Keratinocyte (primary cell): ENCODE results near the gene SDHAF3. TPM values are rescaled to one million over a fixed set of nuclear protein-coding genes. Genes with fewer than 3 reads are reported as not detected.

Experiments
- DNase-seq: peaks from one replicate; pipeline ENCODE4 v3.0.0-alpha.2; 2011; ENCODE audit warnings: low read depth, missing footprints, low spot score
- FAIRE-seq: peaks from 2 replicates; lab custom pipeline; 2011; peaks lifted over from hg19 to GRCh38; lab: Jason Lieb, UNC
- H2AFZ ChIP-seq: 2 replicates; pipeline ENCODE4 v1.6.0; 2012; ENCODE audit warnings: low read length, control low read depth, inconsistent platforms; ENCODE audit not compliant: control insufficient read depth
- H3K27ac ChIP-seq: 2 replicates; pipeline ENCODE4 v1.5.1; 2011; ENCODE audit warnings: low read length; ENCODE audit not compliant: control insufficient read depth, insufficient read depth
- H3K27me3 ChIP-seq: 3 replicates; pipeline ENCODE4 v1.6.0; 2011; ENCODE audit warnings: low read length; ENCODE audit not compliant: control insufficient read depth, insufficient read depth; ENCODE audit errors: extremely low read depth
- H3K36me3 ChIP-seq, 2 experiments: 2 replicates in 1 of 2; 3 replicates in 1 of 2; pipeline ENCODE4 v1.5.1; 2011; ENCODE audit warnings: low read length in 2 of 2, mild to moderate bottlenecking in 1 of 2; ENCODE audit not compliant: control insufficient read depth in 2 of 2, insufficient read depth in 2 of 2; ENCODE audit errors: extremely low read depth in 1 of 2
- H3K4me1 ChIP-seq: 3 replicates; pipeline ENCODE4 v1.5.1; 2011; ENCODE audit warnings: low read length; ENCODE audit not compliant: control insufficient read depth, insufficient read depth; ENCODE audit errors: extremely low read depth
- H3K4me2 ChIP-seq: 3 replicates; pipeline ENCODE4 v1.6.0; 2011; ENCODE audit warnings: low read depth, low read length; ENCODE audit not compliant: control insufficient read depth, insufficient read depth; ENCODE audit errors: extremely low read depth
- H3K4me3 ChIP-seq, 3 experiments: fragments of 200-600 bp in 1 of 3; sonication (generic) in 1 of 3; 2 replicates in 2 of 3; 3 replicates in 1 of 3; pipeline ENCODE4 v1.5.1; 2011 to 2016; ENCODE audit warnings: low read length in 3 of 3, mild to moderate bottlenecking in 3 of 3, control low read depth in 2 of 3, inconsistent platforms in 1 of 3, low read depth in 1 of 3, mixed read lengths in 1 of 3, mixed run types in 1 of 3, moderate library complexity in 1 of 3; ENCODE audit not compliant: control insufficient read depth in 2 of 3, insufficient read depth in 2 of 3; ENCODE audit errors: extremely low read depth in 1 of 3
- H3K79me2 ChIP-seq: 2 replicates; pipeline ENCODE4 v1.6.0; 2012; ENCODE audit warnings: low read length; ENCODE audit not compliant: control insufficient read depth, insufficient read depth
- H3K9ac ChIP-seq: 3 replicates; pipeline ENCODE4 v1.6.0; 2011; ENCODE audit warnings: low read length; ENCODE audit not compliant: control insufficient read depth, insufficient read depth; ENCODE audit errors: extremely low read depth
- H3K9me1 ChIP-seq: 3 replicates; pipeline ENCODE4 v1.6.0; 2011; ENCODE audit warnings: low read length; ENCODE audit not compliant: control insufficient read depth, insufficient read depth; ENCODE audit errors: extremely low read depth
- H3K9me3 ChIP-seq: 2 replicates; pipeline ENCODE4 v1.5.1; 2012; ENCODE audit warnings: low read depth, low read length; ENCODE audit not compliant: control insufficient read depth
- H4K20me1 ChIP-seq: 3 replicates; pipeline ENCODE4 v1.6.0; 2011; ENCODE audit warnings: low read length; ENCODE audit not compliant: control insufficient read depth, insufficient read depth; ENCODE audit errors: extremely low read depth
- CTCF ChIP-seq, 3 experiments: IDR thresholded peaks in 1 of 3; conservative IDR thresholded peaks in 1 of 3; optimal IDR thresholded peaks in 1 of 3; 2 replicates in 2 of 3; 3 replicates in 1 of 3; pipeline versions ENCODE3 to v1.5.1; 2011; ENCODE audit warnings: low read length in 3 of 3, mild to moderate bottlenecking in 3 of 3, moderate library complexity in 2 of 3, control low read depth in 1 of 3, inconsistent platforms in 1 of 3; ENCODE audit not compliant: insufficient read depth in 2 of 3; ENCODE audit errors: extremely low read depth in 1 of 3
- EZH2 ChIP-seq: IDR thresholded peaks from one replicate; pipeline ENCODE4 v1.6.1; 2012; ENCODE audit warnings: inconsistent platforms, mild to moderate bottlenecking, low read length, moderate library complexity
- dilution Hi-C: fragments of 300-500 bp; cut with MboI; formaldehyde crosslinking; loops from one replicate; pipeline ENCODE4 v1.7.0; 2020; ENCODE audit warnings: low sequenced_read_pairs; ENCODE audit not compliant: extremely low pct_ligation_motif_present
- polyA plus RNA-seq, 5 experiments: library from polyadenylated mRNA; depleted of rRNA in 3 of 5; stranded (reverse) in 3 of 5; stranded (forward) in 1 of 5; unstranded in 1 of 5; fragments of >200 nt; gene quantifications; 1 replicate in 1 of 5; 2 replicates in 3 of 5; 3 replicates in 1 of 5; pipeline versions ENCODE4 v1.2.1 to v1.2.3, GENCODE V29; 2011 to 2012; ENCODE audit warnings: missing spikeins in 2 of 5, low read depth in 1 of 5, low replicate concordance in 1 of 5

SDHAF3 gene
- polyA plus RNA-seq, 1 donor (not counting 4 experiments of a cell fraction or from before 2014, with no cell fraction given) = 32.8 TPM

GRCh38 chr7:97198596-97198995 lies 81.1 kb downstream of the SDHAF3 start:
- no peak overlapping the region for H3K4me2 ChIP-seq
- TF ChIP-seq CTCF (optimal IDR thresholded peaks at IDR 0.05 in 1 of 3, IDR thresholded peaks at IDR 0.05 in 1 of 3, conservative IDR thresholded peaks at IDR 0.05 in 1 of 3; ENCODE audit: extremely low read depth in 1 of 3, insufficient read depth in 2 of 3, low read length in 3 of 3) (no peak), EZH2 (no peak)
- no peak overlapping the region for H3K27ac ChIP-seq
- H2AFZ ChIP-seq = no peak overlapping the region
- H3K4me3 ChIP-seq = no peak overlapping the region
- H3K9me1 ChIP-seq = no peaks in the 10 kb centered on the region
- H3K27me3 ChIP-seq = no peaks in the 10 kb centered on the region
- FAIRE-seq (no peak), DNase-seq (no peak)
- no peaks in the 10 kb centered on the region for H3K36me3 ChIP-seq
- dilution Hi-C loops = no loop called here
- H3K79me2 ChIP-seq = no peaks in the 10 kb centered on the region
- no peak overlapping the region for H3K9ac ChIP-seq
- no peaks in the 10 kb centered on the region for H3K9me3 ChIP-seq
- H3K4me1 ChIP-seq = no peaks in the 10 kb centered on the region
- no peaks in the 10 kb centered on the region for H4K20me1 ChIP-seq

- FAIRE-seq (no peak), DNase-seq (no peak)
- Histone ChIP-seq H3K4me1 (no peaks in the 10 kb centered on the region), H3K27me3 (no peaks in the 10 kb centered on the region), H4K20me1 (no peaks in the 10 kb centered on the region), H3K4me2 (no peak overlapping the region), H3K27ac (no peak overlapping the region), H3K36me3 (no peaks in the 10 kb centered on the region), H3K4me3 (no peak overlapping the region), H2AFZ (no peak overlapping the region), H3K9me1 (no peaks in the 10 kb centered on the region), H3K9me3 (no peaks in the 10 kb centered on the region), H3K9ac (no peak overlapping the region), H3K79me2 (no peaks in the 10 kb centered on the region)
- dilution Hi-C loops = no loop called here
- TF ChIP-seq EZH2 = no peak
- TF ChIP-seq CTCF (optimal IDR thresholded peaks at IDR 0.05 in 1 of 3, IDR thresholded peaks at IDR 0.05 in 1 of 3, conservative IDR thresholded peaks at IDR 0.05 in 1 of 3; ENCODE audit: extremely low read depth in 1 of 3, insufficient read depth in 2 of 3, low read length in 3 of 3) = no peak
Observed at GRCh38 chr7:97200018-97200417, 82.5 kb downstream of the SDHAF3 start.
